ENCODE measurements around the gene HTRA3.
"Not testable (repeated sequence)": the region's sequence is repeated elsewhere in the genome, so short reads cannot be mapped to it uniquely, and the experiment has no call there.

Gene HTRA3

GRCh38 chr4:8340781-8341241, 71.3 kb downstream of the HTRA3 start:
- Histone ChIP-seq H4K20me1 (ENCODE audit: insufficient read depth, low read length) (no peaks in the 10 kb centered on the region), H3K79me2 (ENCODE audit: low read length) (no peaks in the 10 kb centered on the region), H3K9ac (ENCODE audit: low read length) (no peak overlapping the region), H3K4me1 (ENCODE audit: low read length) (peaks cover 9% of the 10 kb centered on the region), H3K27ac (ENCODE audit: low read length) (no peak overlapping the region), H2AFZ (ENCODE audit: low read depth, low read length) (no peak overlapping the region), H3K36me3 (replicated peaks; ENCODE audit: low read depth, low read length) (no peaks in the 10 kb centered on the region), H3K4me2 (ENCODE audit: low read length) (no peak overlapping the region), H3K27me3 (ENCODE audit: low read depth, low read length) (peaks cover 3% of the 10 kb centered on the region; the same call in 1 of the 2 replicates), H3K4me3 (ENCODE audit: low read length) (no peak overlapping the region), H3K9me3 (ENCODE audit: insufficient read depth, low read length) (no peaks in the 10 kb centered on the region)
- TF ChIP-seq EZH2phosphoT487 (IDR thresholded peaks at IDR 0.05; ENCODE audit: low read depth) = no peak
- TF ChIP-seq CTCF (IDR thresholded peaks at IDR 0.05; ENCODE audit: low read depth, low read length) = no peak

GRCh38 chr4:8341281-8341680, 71.7 kb downstream of the HTRA3 start:
- not testable (repeated sequence) for H3K27ac ChIP-seq (ENCODE audit: low read length); H3K9me3 ChIP-seq (ENCODE audit: insufficient read depth, low read length); H3K79me2 ChIP-seq (ENCODE audit: low read length); H3K36me3 ChIP-seq (replicated peaks; ENCODE audit: low read depth, low read length); H3K9ac ChIP-seq (ENCODE audit: low read length); H3K4me2 ChIP-seq (ENCODE audit: low read length); H3K4me1 ChIP-seq (ENCODE audit: low read length); H2AFZ ChIP-seq (ENCODE audit: low read depth, low read length); H3K27me3 ChIP-seq (ENCODE audit: low read depth, low read length); H4K20me1 ChIP-seq (ENCODE audit: insufficient read depth, low read length); H3K4me3 ChIP-seq (ENCODE audit: low read length)

- H4K20me1 ChIP-seq (ENCODE audit: insufficient read depth, low read length) = no peaks in the 10 kb centered on the region
- H3K27me3 ChIP-seq (ENCODE audit: low read depth, low read length) = peaks cover 3% of the 10 kb centered on the region; the same call in 1 of the 2 replicates
- H3K9ac ChIP-seq (ENCODE audit: low read length) = no peak overlapping the region
- no peaks in the 10 kb centered on the region for H3K9me3 ChIP-seq (ENCODE audit: insufficient read depth, low read length)
- no peaks in the 10 kb centered on the region for H3K36me3 ChIP-seq (replicated peaks; ENCODE audit: low read depth, low read length)
- no peak overlapping the region for H3K27ac ChIP-seq (ENCODE audit: low read length)
- no peaks in the 10 kb centered on the region for H3K79me2 ChIP-seq (ENCODE audit: low read length)
- no peak for TF ChIP-seq CTCF (IDR thresholded peaks at IDR 0.05; ENCODE audit: low read depth, low read length)
- no peak overlapping the region for H3K4me2 ChIP-seq (ENCODE audit: low read length)
- H3K4me3 ChIP-seq (ENCODE audit: low read length) = no peak overlapping the region
- H3K4me1 ChIP-seq (ENCODE audit: low read length) = peaks cover 9% of the 10 kb centered on the region
- H2AFZ ChIP-seq (ENCODE audit: low read depth, low read length) = no peak overlapping the region
These were observed 72.1 kb downstream of the HTRA3 start for GRCh38 chr4:8341691-8342090.

- Histone ChIP-seq H3K4me2 (ENCODE audit: low read length) (no peak overlapping the region), H3K4me3 (ENCODE audit: low read length) (no peak overlapping the region), H3K27me3 (ENCODE audit: low read depth, low read length) (peaks cover 3% of the 10 kb centered on the region; the same call in 1 of the 2 replicates), H4K20me1 (ENCODE audit: insufficient read depth, low read length) (no peaks in the 10 kb centered on the region), H2AFZ (ENCODE audit: low read depth, low read length) (no peak overlapping the region), H3K36me3 (replicated peaks; ENCODE audit: low read depth, low read length) (no peaks in the 10 kb centered on the region), H3K79me2 (ENCODE audit: low read length) (no peaks in the 10 kb centered on the region), H3K4me1 (ENCODE audit: low read length) (peaks cover 9% of the 10 kb centered on the region), H3K9ac (ENCODE audit: low read length) (no peak overlapping the region), H3K9me3 (ENCODE audit: insufficient read depth, low read length) (no peaks in the 10 kb centered on the region), H3K27ac (ENCODE audit: low read length) (no peak overlapping the region)
- TF ChIP-seq EZH2phosphoT487 (IDR thresholded peaks at IDR 0.05; ENCODE audit: low read depth) (no peak), CTCF (IDR thresholded peaks at IDR 0.05; ENCODE audit: low read depth, low read length) (no peak; the same call in 1 of the 2 replicates)
These were observed 73.2 kb downstream of the HTRA3 start for GRCh38 chr4:8342651-8343261.
